Sigmoid colon (tissue), 7 donors: ENCODE results near the gene SLC9B2. TPM values are rescaled to one million over a fixed set of nuclear protein-coding genes. Genes with fewer than 3 reads are reported as not detected.

Experiments used
- DNase-seq: peaks from one replicate; pipeline ENCODE4 v3.0.0-alpha.2; 2019
- H3K27ac ChIP-seq, 4 donors: fragments of 200-600 bp; sonication (generic); one replicate each; pipeline ENCODE4 v1.5.1; 2016 to 2019; ENCODE audit warnings: mild to moderate bottlenecking in 1 of 4
- H3K27me3 ChIP-seq, 3 donors: fragments of 200-600 bp; sonication (generic); one replicate each; pipeline ENCODE4 v1.5.1; 2019; ENCODE audit warnings: mild to moderate bottlenecking in 1 of 3
- H3K36me3 ChIP-seq, 4 donors: fragments of 200-600 bp; sonication (generic); one replicate each; pipeline ENCODE4 v1.5.1; 2016 to 2019
- H3K4me1 ChIP-seq, 4 donors: fragments of 200-600 bp; sonication (generic); one replicate each; pipeline ENCODE4 v1.5.1; 2017 to 2019
- H3K4me3 ChIP-seq, 4 donors: fragments of 200-600 bp; sonication (generic); one replicate each; pipeline ENCODE4 v1.5.1; 2017 to 2019; ENCODE audit warnings: mild to moderate bottlenecking in 2 of 4, moderate library complexity in 1 of 4
- H3K9me3 ChIP-seq, 4 donors: fragments of 200-600 bp in 3 of 4; sonication (generic) in 3 of 4; one replicate each; pipeline versions ENCODE4 v1.5.1 to v1.6.1; 2013 to 2019
- EP300 ChIP-seq, 4 donors: sonication (generic); formaldehyde crosslinking; IDR thresholded peaks; one replicate each; pipeline ENCODE4 v1.6.1; 2017; ENCODE audit warnings: antibody characterized with exemption in 4 of 4
- POLR2A ChIP-seq, 2 donors: fragments of 450-650 bp; IDR thresholded peaks; one replicate each; pipeline ENCODE4 v1.6.1; 2016; ENCODE audit warnings: antibody characterized with exemption in 2 of 2, mild to moderate bottlenecking in 2 of 2, moderate library complexity in 2 of 2
- POLR2AphosphoS5 ChIP-seq, 4 donors: sonication (generic); formaldehyde crosslinking; IDR thresholded peaks; one replicate each; pipeline ENCODE4 v1.6.1; 2017; ENCODE audit warnings: antibody characterized with exemption in 4 of 4
- WGBS, 2 donors: extraction: QIAGEN DNeasy Blood & Tissue Kit; methylation state at CpG; one replicate each; pipeline ENCODE4 v1.1.7; 2013; 5-methylcytosine and 5-hydroxymethylcytosine counted together
- intact Hi-C: fragments of 100-400 bp; cut with DNase I; formaldehyde crosslinking; loops from one replicate; pipeline ENCODE4 v1.15.1; 2023
- polyA plus RNA-seq, 3 donors: library from polyadenylated mRNA; stranded (reverse); fragments of 200-250 nt; gene quantifications; one replicate each; pipeline ENCODE4 v1.2.3, GENCODE V29; 2013
- total RNA-seq, 4 donors: library from RNA; depleted of rRNA; stranded (reverse); fragments of >200 nt; gene quantifications; one replicate each; pipeline ENCODE4 v1.1.0, GENCODE V29; 2016
- TF ChIP-seq, protein P1 (sequence below), 4 experiments: fragments of 450-650 bp in 3 of 4; fragments of 200-600 bp in 1 of 4; IDR thresholded peaks; one replicate each; pipeline ENCODE4 v1.5.1; 2016 to 2019; ENCODE audit warnings: antibody characterized with exemption in 4 of 4, mild to moderate bottlenecking in 3 of 4, moderate library complexity in 2 of 4
- donor health status: healthy with polysubstance abuse.
- donor health status: Bipolar disorder and iron deficiency.
- donor health status: healthy.

SLC9B2 gene
- total and polyA plus RNA-seq, 7 donors = 1.4 to 40.9 (median 10.3) TPM

DNA sequence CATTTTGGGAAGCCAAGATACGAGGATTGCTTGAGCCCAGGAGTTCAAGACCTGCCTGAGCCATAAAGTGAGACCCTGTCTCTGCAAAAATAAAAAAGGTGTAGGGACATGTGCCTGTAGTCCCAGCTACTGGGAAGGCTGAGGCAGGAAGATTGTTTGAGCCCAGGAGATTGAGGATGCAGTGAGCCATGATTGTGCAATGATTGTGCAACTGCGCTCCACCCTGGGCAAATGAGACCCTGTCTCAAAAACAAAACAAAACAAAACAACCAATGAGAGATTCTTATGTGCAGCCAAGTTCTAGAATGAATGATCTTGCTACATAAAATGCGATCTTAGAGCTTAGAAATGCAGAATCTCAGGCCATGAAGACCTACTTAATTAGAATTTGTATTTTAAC lies 22.5 kb downstream of the SLC9B2 start:
- Histone ChIP-seq H3K27me3 (no peaks in the 10 kb centered on the region), H3K27ac (no peak overlapping the region), H3K36me3 (peaks cover 0 to 12% (median 0%) of the 10 kb centered on the region in 4 donors), H3K4me1 (no peaks in the 10 kb centered on the region), H3K4me3 (no peak overlapping the region), H3K9me3 (no peaks in the 10 kb centered on the region)
- intact Hi-C loops = no loop called here
- DNase-seq = no peak
- 94% methylated on average over 3 of the region's 3 CpGs for WGBS, 2 donors
- TF ChIP-seq EP300 (IDR thresholded peaks at IDR 0.05) (no peak), POLR2A (IDR thresholded peaks at IDR 0.05) (no peak), POLR2AphosphoS5 (IDR thresholded peaks at IDR 0.05) (no peak)

DNA sequence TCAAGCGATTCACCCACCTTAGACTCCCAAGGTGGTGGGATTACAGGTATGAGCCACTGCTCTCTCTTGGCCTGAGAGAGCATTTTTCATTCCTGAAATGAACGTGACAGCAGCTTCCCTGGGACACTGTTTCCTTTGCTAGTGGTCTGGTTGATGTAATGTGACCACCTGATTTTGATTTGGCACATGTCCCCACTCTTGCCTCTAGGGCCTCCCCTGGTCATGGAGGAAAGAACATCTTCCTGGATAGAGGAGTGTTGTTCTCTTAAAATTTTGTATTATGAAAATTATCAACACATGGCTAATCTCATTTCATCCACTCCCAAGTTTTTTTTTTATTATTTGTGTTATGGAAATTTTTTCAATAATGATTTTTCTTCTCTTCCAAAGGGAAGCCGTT lies 23.8 kb downstream of the SLC9B2 start:
- no peaks in the 10 kb centered on the region for H3K4me1 ChIP-seq
- H3K36me3 ChIP-seq = peaks cover 0 to 24% (median 0%) of the 10 kb centered on the region in 4 donors
- intact Hi-C loops = no loop called here
- H3K4me3 ChIP-seq = no peak overlapping the region
- no peaks in the 10 kb centered on the region for H3K9me3 ChIP-seq
- no peak for DNase-seq
- whole genome bisulfite sequencing, 2 donors = 89 to 93% methylated on average over 3 of the region's 3 CpGs
- H3K27ac ChIP-seq = no peak overlapping the region
- TF ChIP-seq, protein P1, sequence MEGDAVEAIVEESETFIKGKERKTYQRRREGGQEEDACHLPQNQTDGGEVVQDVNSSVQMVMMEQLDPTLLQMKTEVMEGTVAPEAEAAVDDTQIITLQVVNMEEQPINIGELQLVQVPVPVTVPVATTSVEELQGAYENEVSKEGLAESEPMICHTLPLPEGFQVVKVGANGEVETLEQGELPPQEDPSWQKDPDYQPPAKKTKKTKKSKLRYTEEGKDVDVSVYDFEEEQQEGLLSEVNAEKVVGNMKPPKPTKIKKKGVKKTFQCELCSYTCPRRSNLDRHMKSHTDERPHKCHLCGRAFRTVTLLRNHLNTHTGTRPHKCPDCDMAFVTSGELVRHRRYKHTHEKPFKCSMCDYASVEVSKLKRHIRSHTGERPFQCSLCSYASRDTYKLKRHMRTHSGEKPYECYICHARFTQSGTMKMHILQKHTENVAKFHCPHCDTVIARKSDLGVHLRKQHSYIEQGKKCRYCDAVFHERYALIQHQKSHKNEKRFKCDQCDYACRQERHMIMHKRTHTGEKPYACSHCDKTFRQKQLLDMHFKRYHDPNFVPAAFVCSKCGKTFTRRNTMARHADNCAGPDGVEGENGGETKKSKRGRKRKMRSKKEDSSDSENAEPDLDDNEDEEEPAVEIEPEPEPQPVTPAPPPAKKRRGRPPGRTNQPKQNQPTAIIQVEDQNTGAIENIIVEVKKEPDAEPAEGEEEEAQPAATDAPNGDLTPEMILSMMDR (IDR thresholded peaks at IDR 0.05) = no peak
- TF ChIP-seq POLR2AphosphoS5 (IDR thresholded peaks at IDR 0.05) (no peak), EP300 (IDR thresholded peaks at IDR 0.05) (no peak), POLR2A (IDR thresholded peaks at IDR 0.05) (no peak)
- H3K27me3 ChIP-seq = no peaks in the 10 kb centered on the region

DNA sequence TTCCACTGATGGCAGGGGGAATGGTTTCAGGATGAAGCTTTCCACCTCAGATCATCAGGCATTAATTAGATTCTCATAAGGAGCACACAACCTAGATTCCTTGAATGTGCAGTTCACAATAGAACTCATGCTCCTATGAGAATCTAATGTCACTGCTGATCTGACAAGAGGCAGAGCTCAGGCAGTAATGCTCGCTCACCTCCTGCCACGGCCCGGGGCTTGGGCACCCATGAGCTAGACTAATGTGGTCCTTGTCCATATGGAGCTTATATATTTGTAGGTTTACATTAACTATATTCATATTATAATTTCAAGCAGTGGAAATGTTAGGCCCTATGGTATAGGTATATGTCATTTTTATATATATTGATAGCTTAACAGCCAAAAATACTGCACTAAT lies 24.4 kb downstream of the SLC9B2 start:
- Histone ChIP-seq H3K36me3 (peaks cover 0 to 26% (median 0%) of the 10 kb centered on the region in 4 donors), H3K4me1 (no peaks in the 10 kb centered on the region), H3K4me3 (no peak overlapping the region), H3K27me3 (no peaks in the 10 kb centered on the region), H3K9me3 (no peaks in the 10 kb centered on the region), H3K27ac (no peak overlapping the region)
- DNase-seq = no peak
- intact Hi-C loops = no loop called here
- TF ChIP-seq POLR2AphosphoS5 (IDR thresholded peaks at IDR 0.05) (no peak), EP300 (IDR thresholded peaks at IDR 0.05) (no peak), POLR2A (IDR thresholded peaks at IDR 0.05) (no peak)
- TF ChIP-seq, protein P1 (IDR thresholded peaks at IDR 0.05) = no peak
- WGBS, 2 donors = 96 to 97% methylated on average over 3 of the region's 3 CpGs

DNA sequence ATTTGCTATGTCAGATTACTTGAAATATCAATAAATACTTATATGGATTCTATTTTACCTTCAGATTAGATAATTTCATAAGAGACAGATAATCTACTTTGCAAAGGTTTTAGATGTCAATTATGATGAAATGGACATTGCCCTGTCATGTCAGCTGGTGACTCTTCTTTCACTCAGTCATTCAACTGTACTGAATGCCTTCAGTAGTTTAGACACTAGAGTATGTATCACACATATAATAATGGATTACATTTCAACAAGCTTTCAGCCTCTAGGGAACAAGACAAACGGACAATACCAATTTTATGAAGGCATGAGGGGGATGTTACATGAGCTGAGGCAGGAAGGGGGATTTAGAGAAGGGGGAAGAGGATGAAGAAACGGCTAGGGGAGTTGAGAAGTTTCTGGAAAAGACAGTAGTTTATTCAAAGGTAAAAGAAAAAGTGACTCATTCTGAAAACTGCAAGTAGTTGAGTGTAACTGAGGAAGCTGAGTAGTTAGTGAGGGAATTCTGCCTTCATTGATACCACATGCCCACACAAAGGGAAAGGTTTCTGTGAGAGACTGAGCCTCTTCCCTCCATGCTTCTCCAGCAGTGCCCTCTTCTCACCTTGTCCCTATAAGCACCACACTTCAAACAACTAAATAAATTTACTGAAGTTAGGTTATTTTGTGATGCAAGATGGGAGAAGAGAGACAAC lies 25.7 kb downstream of the SLC9B2 start:
- H3K4me3 ChIP-seq = no peak overlapping the region
- no peaks in the 10 kb centered on the region for H3K9me3 ChIP-seq
- H3K36me3 ChIP-seq = peaks cover 0 to 26% (median 0%) of the 10 kb centered on the region in 4 donors
- H3K27me3 ChIP-seq = no peaks in the 10 kb centered on the region
- TF ChIP-seq POLR2A (IDR thresholded peaks at IDR 0.05) = no peak
- TF ChIP-seq, protein P1 (IDR thresholded peaks at IDR 0.05) = no peak
- TF ChIP-seq EP300 (IDR thresholded peaks at IDR 0.05) = no peak
- no peak for TF ChIP-seq POLR2AphosphoS5 (IDR thresholded peaks at IDR 0.05)
- no peaks in the 10 kb centered on the region for H3K4me1 ChIP-seq
- H3K27ac ChIP-seq = no peak overlapping the region
- WGBS, 2 donors = 60 to 68% methylated on average over 2 of the region's 2 CpGs
- DNase-seq = no peak
- intact Hi-C loops = no loop called here

DNA sequence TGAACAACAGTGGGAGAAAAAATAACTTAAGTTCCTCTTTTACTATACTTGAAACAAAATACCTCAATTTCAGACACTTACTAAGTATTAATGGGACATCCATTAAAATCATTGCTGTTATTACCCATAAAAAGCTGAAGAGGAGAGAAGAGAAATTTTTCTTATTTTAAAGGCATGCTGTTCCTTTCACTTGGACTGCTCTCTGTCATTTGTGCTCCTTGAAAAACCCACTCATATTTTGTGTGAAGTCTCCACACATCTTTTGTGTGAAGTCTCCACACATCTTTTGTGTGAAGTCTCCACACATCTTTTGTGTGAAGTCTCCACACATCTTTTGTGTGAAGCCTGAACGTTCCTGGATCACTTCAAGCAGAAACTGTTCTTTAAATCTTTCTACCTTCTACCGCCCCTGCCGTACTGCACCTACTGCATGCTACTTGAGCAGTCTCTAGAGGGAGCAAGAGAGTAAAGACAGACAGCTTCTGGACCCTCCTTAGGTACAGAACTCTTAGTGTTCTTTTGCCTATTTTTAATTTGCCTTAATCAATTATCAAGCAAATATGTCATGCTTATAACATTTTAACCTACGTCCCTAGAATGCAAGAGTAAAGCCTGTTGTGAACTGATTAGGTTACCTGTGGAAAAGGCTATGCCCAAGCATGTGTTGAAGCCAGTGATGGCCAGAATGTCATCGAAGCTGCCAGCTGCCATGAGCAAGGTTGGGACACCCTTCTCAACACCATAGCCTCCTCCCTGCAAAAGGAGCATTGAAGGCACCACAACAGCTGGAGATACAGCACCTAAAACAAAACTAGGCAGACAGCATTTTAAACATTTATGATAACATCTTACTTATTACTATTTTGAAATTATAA lies 29.9 kb downstream of the SLC9B2 start:
- 41 to 53% methylated on average over 5 of the region's 5 CpGs for WGBS, 2 donors
- Histone ChIP-seq H3K36me3 (peaks cover 0 to 44% (median 3%) of the 10 kb centered on the region in 4 donors), H3K9me3 (no peaks in the 10 kb centered on the region), H3K4me1 (no peaks in the 10 kb centered on the region), H3K27ac (no peak overlapping the region), H3K4me3 (no peak overlapping the region), H3K27me3 (no peaks in the 10 kb centered on the region)
- no peak for DNase-seq
- intact Hi-C loops = loop anchor here (2.0 kb wide), 1 partner anchor 52 kb away; the partner anchor contains the start of gene BDH2
- TF ChIP-seq, protein P1 (IDR thresholded peaks at IDR 0.05) = peak in 3 of 4 experiments; percentile 41 to 67 (median 45)
- no peak for TF ChIP-seq POLR2A (IDR thresholded peaks at IDR 0.05)
